Naive thymus-derived CD8-positive, alpha-beta T cell (primary cell): ENCODE measurements around the gene P4HA2. TPM values are rescaled to one million over a fixed set of nuclear protein-coding genes. Genes with fewer than 3 reads are reported as not detected.

Experiments
- ATAC-seq, 2 donors: fragments of 150-1000 bp; cut with Tn5 transposase in 1 of 2; sonication (Bioruptor Pico), chemical (Tn5 transposase) in 1 of 2; 1 replicate in 1 of 2; 2 replicates in 1 of 2; pipeline ENCODE4 v1.10.0; 2021; ENCODE audit warnings: mild to moderate bottlenecking in 2 of 2, moderate library complexity in 2 of 2
- POLR2A ChIA-PET: fragments of 350-600 bp; sonication (Branson Sonifier 250); formaldehyde crosslinking; loops from one replicate; lab custom pipeline; 2021; ENCODE audit warnings: antibody characterized with exemption; lab: Charles Lee
- DNase-seq, 10 donors: peaks; one replicate each; pipeline versions ENCODE4 v3.0.0 to v3.0.0-alpha.2; 2020 to 2022
- H3K27ac Mint-ChIP-seq, 10 donors: one replicate each; pipeline ENCODE4 v1.8.0; 2020 to 2022; ENCODE audit warnings: mild to moderate bottlenecking in 10 of 10, mixed read lengths in 10 of 10, moderate library complexity in 4 of 10, inconsistent platforms in 1 of 10
- H3K27me3 Mint-ChIP-seq, 5 donors: one replicate each; pipeline ENCODE4 v1.8.0; 2021 to 2022; ENCODE audit warnings: mixed read lengths in 5 of 5
- H3K36me3 Mint-ChIP-seq, 3 donors: one replicate each; pipeline ENCODE4 v1.8.0; 2020 to 2022; ENCODE audit warnings: mixed read lengths in 3 of 3, mild to moderate bottlenecking in 2 of 3, inconsistent platforms in 1 of 3
- H3K4me1 Mint-ChIP-seq, 4 donors: one replicate each; pipeline ENCODE4 v1.8.0; 2021 to 2022; ENCODE audit warnings: mixed read lengths in 4 of 4
- H3K4me3 Mint-ChIP-seq, 10 donors: one replicate each; pipeline ENCODE4 v1.8.0; 2020 to 2022; ENCODE audit warnings: mild to moderate bottlenecking in 10 of 10, mixed read lengths in 10 of 10, moderate library complexity in 6 of 10, inconsistent platforms in 1 of 10
- H3K9me3 Mint-ChIP-seq, 9 donors: one replicate each; pipeline ENCODE4 v1.8.0; 2020 to 2022; ENCODE audit warnings: mixed read lengths in 9 of 9, mild to moderate bottlenecking in 3 of 9, inconsistent platforms in 1 of 9, moderate library complexity in 1 of 9
- polyA plus RNA-seq, 3 donors: library from polyadenylated mRNA; unstranded; fragments of 300-500 nt; fragmentation: Illumina TruSeq; gene quantifications; one replicate each; pipeline ENCODE4 v1.2.3, GENCODE V29; 2021
- total RNA-seq, 8 experiments: library from RNA in 2 of 8; stranded (reverse) in 2 of 8; gene quantifications; one replicate each; pipeline ENCODE4 v1.2.3 and lab custom pipeline; 2021 to 2026

Gene P4HA2
- total and polyA plus RNA-seq, 5 experiments from 2014 or later, result 1.2 TPM; not detected in 4

DNA sequence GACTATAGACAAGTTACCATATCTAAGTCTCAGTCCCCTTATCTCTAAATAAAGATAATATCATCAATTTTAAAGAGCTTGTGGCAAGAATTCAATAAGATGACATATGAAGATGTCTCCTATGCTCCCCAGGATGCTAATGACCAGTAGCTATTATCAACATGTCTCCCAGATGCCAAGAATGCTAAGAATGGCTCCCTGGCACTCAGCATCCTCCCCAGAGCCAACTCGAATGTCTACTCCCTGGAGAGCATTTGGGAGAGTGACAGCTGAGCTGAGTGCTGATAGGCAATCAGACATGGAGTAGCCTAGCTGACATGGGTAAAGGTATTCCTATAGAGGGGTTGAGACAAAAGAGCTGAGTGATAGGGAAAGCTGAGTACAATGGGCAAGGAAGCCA is 15.9 kb downstream of the P4HA2 start:
- POLR2A ChIA-PET, result no interaction called here
- no peaks in the 10 kb centered on the region for H3K9me3 Mint-ChIP-seq
- ATAC-seq (no peak), DNase-seq (no peak)
- no peak overlapping the region for H3K4me3 Mint-ChIP-seq
- H3K36me3 Mint-ChIP-seq, result no peaks in the 10 kb centered on the region
- no peaks in the 10 kb centered on the region for H3K4me1 Mint-ChIP-seq
- H3K27me3 Mint-ChIP-seq, result peaks cover 0 to 2% (median 0%) of the 10 kb centered on the region in 5 donors
- no peak overlapping the region for H3K27ac Mint-ChIP-seq

DNA sequence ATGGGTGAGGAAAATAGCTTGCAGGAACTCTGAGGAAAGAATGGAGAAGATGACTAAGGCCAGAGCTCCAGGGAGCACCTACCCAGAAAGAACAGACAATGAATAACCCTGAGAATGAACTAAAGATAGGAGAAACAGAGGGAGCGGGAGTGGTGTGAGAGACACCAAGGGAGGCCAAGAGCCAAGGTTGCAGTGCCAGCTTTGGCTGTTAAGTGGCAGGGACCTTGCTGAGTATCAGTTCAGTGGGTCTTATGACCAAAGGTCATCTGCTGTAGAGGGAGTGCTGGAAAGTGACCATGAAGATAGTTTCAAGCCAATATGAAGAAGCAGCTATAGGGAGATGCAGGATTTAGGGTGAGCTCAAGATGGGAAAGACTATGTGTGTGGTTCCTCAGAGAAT is 16.7 kb downstream of the P4HA2 start:
- Mint-ChIP-seq H3K27me3 (peaks cover 0 to 2% (median 0%) of the 10 kb centered on the region in 5 donors), H3K4me1 (no peaks in the 10 kb centered on the region), H3K27ac (no peak overlapping the region), H3K9me3 (no peaks in the 10 kb centered on the region), H3K4me3 (no peak overlapping the region), H3K36me3 (no peaks in the 10 kb centered on the region)
- POLR2A ChIA-PET, result no interaction called here
- DNase-seq, result no peak
- ATAC-seq, result no peak

GRCh38 chr5:132209901-132210545 is 17.6 kb downstream of the P4HA2 start:
- POLR2A ChIA-PET, result no interaction called here
- no peak for ATAC-seq
- no peak overlapping the region for H3K27ac Mint-ChIP-seq

GRCh38 chr5:132209131-132209530 is 18.5 kb downstream of the P4HA2 start:
- Mint-ChIP-seq H3K36me3 (no peaks in the 10 kb centered on the region), H3K27me3 (peaks cover 0 to 5% (median 2%) of the 10 kb centered on the region in 5 donors), H3K4me1 (peaks cover 0 to 4% (median 0%) of the 10 kb centered on the region in 4 donors), H3K9me3 (no peaks in the 10 kb centered on the region), H3K27ac (peak overlapping the region in 1 of 10 donors; percentile 47), H3K4me3 (no peak overlapping the region)
- POLR2A ChIA-PET, result no interaction called here
- no peak for DNase-seq
- no peak for ATAC-seq

More at GRCh38 chr5:132209901-132210545, 17.6 kb downstream of the P4HA2 start:
- H3K27me3 Mint-ChIP-seq, result peaks cover 0 to 4% (median 0%) of the 10 kb centered on the region in 5 donors
- no peak overlapping the region for H3K4me3 Mint-ChIP-seq
- no peaks in the 10 kb centered on the region for H3K36me3 Mint-ChIP-seq
- H3K9me3 Mint-ChIP-seq, result no peaks in the 10 kb centered on the region
- no peak for DNase-seq
- peaks cover 0 to 4% (median 0%) of the 10 kb centered on the region in 4 donors for H3K4me1 Mint-ChIP-seq

GRCh38 chr5:132207778-132208177 is 19.9 kb downstream of the P4HA2 start:
- H3K27me3 Mint-ChIP-seq, result peaks cover 0 to 5% (median 2%) of the 10 kb centered on the region in 5 donors
- no peaks in the 10 kb centered on the region for H3K36me3 Mint-ChIP-seq
- no peak for ATAC-seq
- H3K4me3 Mint-ChIP-seq, result no peak overlapping the region
- no peak overlapping the region for H3K27ac Mint-ChIP-seq
- POLR2A ChIA-PET, result no interaction called here
- H3K9me3 Mint-ChIP-seq, result no peaks in the 10 kb centered on the region
- no peak for DNase-seq
- peaks cover 0 to 4% (median 0%) of the 10 kb centered on the region in 4 donors for H3K4me1 Mint-ChIP-seq

DNA sequence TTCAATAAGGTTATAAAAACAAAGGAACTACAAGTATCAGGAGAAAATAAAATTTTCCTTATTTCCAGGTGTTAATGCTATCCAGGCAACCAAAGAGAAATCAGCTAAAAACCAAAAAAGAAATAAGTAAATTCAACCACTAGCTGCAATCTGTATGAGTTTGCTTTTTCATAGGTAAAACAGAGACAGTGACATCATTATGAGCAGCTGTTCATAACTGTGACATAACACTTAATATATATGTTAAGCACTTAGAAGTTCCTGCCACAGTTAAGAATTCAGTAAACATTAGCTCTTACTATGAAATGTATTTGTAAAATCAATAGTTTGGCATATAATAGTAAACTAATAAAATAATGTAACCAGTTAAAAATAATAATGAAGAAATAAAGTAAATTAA is 20.9 kb downstream of the P4HA2 start:
- H3K9me3 Mint-ChIP-seq, result no peaks in the 10 kb centered on the region
- peaks cover 0 to 5% (median 2%) of the 10 kb centered on the region in 5 donors for H3K27me3 Mint-ChIP-seq
- POLR2A ChIA-PET, result interaction anchor here (0.6 kb wide), 1 partner anchor 844 kb away, joined by 3 read pairs; no protein-coding TSS in a partner anchor
- no peak for DNase-seq
- H3K27ac Mint-ChIP-seq, result no peak overlapping the region
- peaks cover 0 to 4% (median 0%) of the 10 kb centered on the region in 4 donors for H3K4me1 Mint-ChIP-seq
- ATAC-seq, result no peak
- H3K36me3 Mint-ChIP-seq, result no peaks in the 10 kb centered on the region
- H3K4me3 Mint-ChIP-seq, result no peak overlapping the region

GRCh38 chr5:132205385-132206125 is 22.1 kb downstream of the P4HA2 start:
- POLR2A ChIA-PET, result no interaction called here
- DNase-seq, result no peak
- Mint-ChIP-seq H3K9me3 (no peaks in the 10 kb centered on the region), H3K27me3 (peaks cover 0 to 5% (median 2%) of the 10 kb centered on the region in 5 donors), H3K27ac (no peak overlapping the region), H3K36me3 (no peaks in the 10 kb centered on the region), H3K4me3 (no peak overlapping the region), H3K4me1 (peaks cover 0 to 4% (median 0%) of the 10 kb centered on the region in 4 donors)
- ATAC-seq, result no peak

GRCh38 chr5:132204371-132205135 is 23.1 kb downstream of the P4HA2 start:
- H3K27ac Mint-ChIP-seq, result no peak overlapping the region
- H3K9me3 Mint-ChIP-seq, result no peaks in the 10 kb centered on the region
- H3K36me3 Mint-ChIP-seq, result no peaks in the 10 kb centered on the region
- POLR2A ChIA-PET, result no interaction called here
- peaks cover 0 to 5% (median 2%) of the 10 kb centered on the region in 5 donors for H3K27me3 Mint-ChIP-seq
- ATAC-seq (no peak), DNase-seq (no peak)
- H3K4me1 Mint-ChIP-seq, result peaks cover 0 to 4% (median 0%) of the 10 kb centered on the region in 4 donors
- no peak overlapping the region for H3K4me3 Mint-ChIP-seq

DNA sequence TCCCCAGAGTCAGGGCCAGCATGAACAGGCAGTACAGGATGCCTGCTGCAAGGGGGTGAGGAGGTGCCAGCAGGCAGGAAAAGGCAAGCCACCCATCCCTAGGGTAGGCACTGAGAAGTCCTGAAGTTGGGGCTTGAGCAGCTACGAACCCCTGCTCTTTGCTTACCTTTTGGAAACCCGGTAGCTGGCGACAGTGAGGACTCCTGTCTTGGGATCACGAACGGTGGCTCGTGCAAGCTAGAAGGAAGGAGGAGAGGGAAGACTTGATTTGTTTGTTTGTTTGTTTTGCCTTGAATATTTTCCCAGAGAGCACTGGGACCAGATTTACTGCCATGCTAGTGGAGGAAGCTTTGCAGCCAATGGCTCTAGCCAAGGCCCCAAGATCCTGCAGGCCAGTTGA is 23.7 kb downstream of the P4HA2 start:
- Mint-ChIP-seq H3K36me3 (no peaks in the 10 kb centered on the region), H3K27ac (no peak overlapping the region), H3K4me3 (no peak overlapping the region), H3K4me1 (peaks cover 0 to 4% (median 0%) of the 10 kb centered on the region in 4 donors), H3K27me3 (peaks cover 0 to 5% (median 2%) of the 10 kb centered on the region in 5 donors), H3K9me3 (no peaks in the 10 kb centered on the region)
- DNase-seq (no peak), ATAC-seq (no peak)
- POLR2A ChIA-PET, result no interaction called here

DNA sequence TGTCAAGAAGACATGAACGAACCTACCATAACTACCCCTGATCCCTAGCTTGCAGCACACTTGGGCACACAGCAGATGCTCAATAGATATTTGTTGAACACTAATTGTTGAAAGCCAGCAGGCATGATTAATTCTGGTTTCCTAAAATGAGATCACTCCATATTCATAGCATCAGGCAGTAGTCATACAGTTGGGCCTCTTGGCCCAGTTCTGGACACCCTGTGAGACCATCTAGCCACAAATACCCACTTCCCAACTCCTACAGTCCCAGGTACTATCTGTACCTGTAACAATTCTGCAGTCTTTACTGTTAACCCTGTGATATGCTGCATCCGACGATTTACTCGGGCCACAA is 24.2 kb downstream of the P4HA2 start:
- Mint-ChIP-seq H3K4me1 (peaks cover 0 to 4% (median 0%) of the 10 kb centered on the region in 4 donors), H3K27ac (no peak overlapping the region), H3K9me3 (no peaks in the 10 kb centered on the region)

DNA sequence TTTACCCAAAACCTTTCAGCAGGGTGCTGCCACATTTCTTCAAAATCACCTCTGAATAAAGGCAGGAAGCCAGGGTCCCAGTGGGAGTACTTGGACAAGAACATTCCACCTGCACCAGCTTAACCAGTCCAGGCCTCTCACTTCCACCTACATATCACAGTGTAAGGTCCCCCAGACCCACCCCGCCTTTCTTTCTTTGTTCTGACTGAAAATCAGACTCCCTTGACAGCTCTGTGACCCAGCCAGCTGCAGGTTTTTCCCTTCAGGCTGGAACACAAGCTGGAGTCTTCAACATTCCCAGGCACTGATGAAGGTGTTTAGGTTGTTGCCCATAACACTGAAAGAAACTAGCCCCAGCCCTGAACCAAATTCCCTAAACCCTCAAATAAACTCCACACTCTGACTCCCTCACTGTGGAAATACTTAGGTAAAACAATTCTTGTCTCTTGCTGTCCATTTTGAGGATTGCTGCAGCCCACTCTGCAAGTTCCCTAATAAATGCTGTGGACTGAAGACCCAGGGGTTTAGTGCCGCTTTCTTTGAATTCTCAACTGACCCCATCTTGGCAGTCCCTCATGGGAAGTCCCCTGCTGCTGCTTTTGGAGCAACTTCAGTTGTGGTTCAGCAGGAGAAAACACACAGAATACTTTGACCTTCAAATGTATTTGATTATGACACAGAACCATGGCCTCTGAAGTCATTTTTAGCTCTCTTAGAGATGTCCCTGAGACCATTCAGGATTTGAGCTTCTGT is 24.8 kb downstream of the P4HA2 start:
- no peaks in the 10 kb centered on the region for H3K36me3 Mint-ChIP-seq
- DNase-seq (no peak), ATAC-seq (no peak)
- H3K27me3 Mint-ChIP-seq, result peaks cover 0 to 5% (median 2%) of the 10 kb centered on the region in 5 donors
- H3K27ac Mint-ChIP-seq, result no peak overlapping the region
- no peak overlapping the region for H3K4me3 Mint-ChIP-seq
- no peaks in the 10 kb centered on the region for H3K9me3 Mint-ChIP-seq
- H3K4me1 Mint-ChIP-seq, result peaks cover 0 to 4% (median 0%) of the 10 kb centered on the region in 4 donors
- POLR2A ChIA-PET, result no interaction called here

More for the DNA sequence above, 24.2 kb downstream of the P4HA2 start:
- H3K27me3 Mint-ChIP-seq, result peaks cover 0 to 5% (median 2%) of the 10 kb centered on the region in 5 donors
- H3K4me3 Mint-ChIP-seq, result no peak overlapping the region
- no peak for DNase-seq
- POLR2A ChIA-PET, result no interaction called here
- ATAC-seq, result no peak
- H3K36me3 Mint-ChIP-seq, result no peaks in the 10 kb centered on the region

DNA sequence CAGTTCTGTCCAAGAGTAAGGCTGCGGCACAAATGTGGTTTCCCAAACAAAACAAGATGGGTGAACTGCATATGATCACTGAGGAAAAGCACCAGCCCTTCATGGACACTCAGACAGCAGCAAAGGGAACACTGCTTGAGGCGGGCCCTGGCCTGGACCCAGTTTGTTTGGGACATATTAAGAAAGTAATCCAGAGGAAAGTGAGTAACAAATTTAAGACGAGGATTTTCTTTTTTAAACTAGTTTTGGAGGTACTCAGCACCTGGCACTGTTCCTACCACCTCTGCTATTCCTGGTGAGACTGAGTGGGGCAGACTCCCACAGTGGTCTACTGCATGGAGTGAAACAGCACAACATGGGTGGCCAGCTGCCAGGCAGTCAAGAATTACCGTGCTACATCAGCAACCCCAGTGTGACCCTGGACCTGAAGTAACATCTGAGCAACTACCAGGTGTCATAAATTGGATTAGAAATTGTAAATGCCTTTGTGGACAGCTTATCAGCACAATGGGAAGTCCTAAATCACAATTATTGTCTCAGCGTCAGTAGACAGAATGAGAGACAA is 28.5 kb downstream of the P4HA2 start:
- peaks cover 0 to 1% (median 0%) of the 10 kb centered on the region in 5 donors for H3K27me3 Mint-ChIP-seq
- ATAC-seq, result no peak
- no peak overlapping the region for H3K27ac Mint-ChIP-seq
- POLR2A ChIA-PET, result no interaction called here
- no peaks in the 10 kb centered on the region for H3K9me3 Mint-ChIP-seq
- H3K36me3 Mint-ChIP-seq, result peaks cover 0 to 2% (median 0%) of the 10 kb centered on the region in 3 donors
- no peak overlapping the region for H3K4me3 Mint-ChIP-seq
- no peaks in the 10 kb centered on the region for H3K4me1 Mint-ChIP-seq
- no peak for DNase-seq
